CD4-positive, alpha-beta T cell treated with Interferon alpha-2 for 1 hour (primary cell): ENCODE results near the gene ZKSCAN5.
A peak's percentile ranks its signal among the peaks of the same experiment; 100 is the strongest.
"Not testable (repeated sequence)": the region's sequence is repeated elsewhere in the genome, so short reads cannot be mapped to it uniquely, and the experiment has no call there.

ENCODE experiments used
- DNase-seq, 2 donors: peaks; one replicate each; pipeline ENCODE4 v3.0.0-alpha.2; 2020 to 2022

ZKSCAN5 gene

DNA sequence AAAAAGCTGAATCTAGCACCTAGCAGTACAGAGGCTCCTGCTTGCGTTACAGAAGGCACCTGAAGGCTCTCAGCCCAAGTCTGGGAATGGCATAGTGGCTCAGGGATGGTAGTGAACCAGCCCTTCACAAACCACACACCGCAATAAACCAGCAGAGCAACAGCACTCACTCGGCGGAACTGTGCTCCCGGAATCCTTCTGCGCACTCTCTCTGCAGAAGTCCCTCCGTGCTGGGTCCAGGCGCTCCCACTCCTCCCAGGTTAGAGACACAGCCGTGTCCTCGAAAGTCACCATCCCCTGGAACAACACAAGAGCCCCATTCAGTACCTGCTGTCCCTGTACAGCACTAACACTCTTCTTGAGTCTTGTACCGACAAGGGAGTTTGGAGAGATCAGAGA is 5.9 kb upstream of the ZKSCAN5 start:
- no peak for DNase-seq

DNA sequence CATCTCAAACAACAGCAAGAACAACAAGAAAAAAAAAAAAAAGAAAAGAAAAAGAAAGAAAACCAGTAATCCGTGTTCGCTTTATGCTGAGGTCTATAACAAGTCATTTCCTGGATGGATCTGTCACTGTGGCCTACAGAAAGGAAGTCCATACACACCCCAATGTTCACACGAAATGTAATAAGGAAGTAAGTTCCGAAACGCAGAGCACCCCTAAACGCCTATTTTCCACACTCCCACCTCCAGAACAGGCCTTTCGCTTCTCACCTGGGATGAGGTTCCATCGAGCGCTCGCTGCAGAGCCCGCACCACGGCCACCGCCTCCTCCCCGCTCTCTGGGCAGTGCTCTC is 5.1 kb upstream of the ZKSCAN5 start:
- DNase-seq, result peak; percentile 17 to 64

DNA sequence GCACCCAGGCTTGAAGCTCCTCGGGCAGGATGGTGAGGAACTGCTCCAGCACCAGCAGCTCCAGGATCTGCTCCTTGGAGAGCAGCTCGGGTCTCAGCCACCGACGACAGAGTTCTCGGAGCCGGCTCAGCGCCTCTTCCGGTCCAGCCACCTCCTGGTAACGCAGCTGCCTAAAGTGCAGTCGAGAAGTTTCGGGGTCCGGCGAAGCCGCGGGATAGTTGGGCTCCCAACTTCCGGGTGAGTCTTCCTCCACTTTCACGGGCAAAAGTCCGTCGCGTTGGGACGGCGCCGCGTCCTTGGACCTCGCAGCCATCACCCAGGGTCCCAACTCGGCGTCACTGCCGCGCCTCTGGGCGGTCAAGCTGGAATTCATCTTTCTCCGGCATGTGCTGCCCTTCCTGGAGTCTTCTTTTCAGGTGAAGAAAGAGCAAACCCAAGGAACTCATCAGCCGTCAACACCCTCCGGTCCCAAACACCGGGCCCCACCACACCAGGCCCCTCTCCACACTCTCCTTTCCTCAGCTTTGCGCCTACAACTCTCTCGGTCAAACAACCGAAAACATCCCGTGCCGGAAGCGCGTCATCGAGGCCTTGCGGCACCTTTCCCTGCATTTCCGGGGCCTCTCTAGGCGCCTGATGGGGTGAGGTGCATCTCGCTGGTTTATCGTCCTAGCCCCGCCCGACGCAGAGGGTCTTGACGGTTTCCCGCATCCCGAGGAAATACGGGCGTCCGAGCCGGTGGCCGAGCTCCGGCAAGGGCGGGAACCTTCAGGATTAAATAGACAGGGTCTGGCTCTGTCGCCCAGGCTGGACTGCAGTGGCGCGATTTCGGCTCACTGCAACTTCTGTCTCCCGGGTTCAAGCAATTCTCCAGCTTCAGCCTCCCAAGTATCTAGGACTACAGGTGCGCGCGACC is 4.5 kb upstream of the ZKSCAN5 start, which contains the start of gene ZNF394:
Gene ZNF394, minus strand, starts transcription at position 561 of the 916 bp plus-strand sequence. Its CDS starts 188 bp downstream, at position 373.
- peak; percentile 88 to 91 for DNase-seq

DNA sequence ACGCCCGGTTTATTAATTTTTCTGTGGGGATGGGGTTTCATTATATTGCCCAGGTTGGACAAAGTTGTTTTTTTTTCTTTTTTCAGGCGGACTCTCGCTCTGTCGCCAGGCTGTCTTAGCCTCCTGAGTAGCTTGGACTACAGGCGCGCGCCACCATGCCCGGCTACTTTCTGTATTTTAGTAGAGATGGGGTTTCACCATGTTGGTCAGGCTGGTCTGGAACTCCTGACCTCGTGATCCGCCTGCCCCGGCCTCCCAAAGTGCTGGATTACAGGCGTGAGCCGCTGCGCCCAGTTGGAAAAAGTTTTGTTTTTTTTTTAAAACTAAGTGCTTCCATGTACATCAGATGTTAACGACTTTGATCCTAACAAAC is 3.8 kb upstream of the ZKSCAN5 start:
- no peak for DNase-seq

DNA sequence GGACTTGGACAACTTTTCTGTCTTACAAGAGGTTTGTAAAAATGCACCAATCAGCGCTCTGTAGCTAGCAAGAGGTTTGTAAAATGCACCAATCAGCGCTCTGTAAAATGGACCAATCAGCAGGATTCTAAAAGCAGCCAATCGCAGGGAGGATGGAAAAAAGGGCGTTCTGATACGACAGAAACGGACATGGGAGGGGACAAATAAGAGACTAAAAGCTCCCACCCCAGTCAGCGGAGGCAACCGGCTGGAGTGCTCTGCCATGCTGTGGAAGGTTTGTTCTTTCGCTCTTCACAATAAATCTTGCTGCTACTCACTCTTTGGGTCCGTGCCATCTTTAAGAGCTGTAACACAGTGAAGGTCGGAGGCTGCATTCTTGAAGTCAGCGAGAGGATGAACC is 3.2 kb upstream of the ZKSCAN5 start:
- peak in 1 of 2 donors; percentile 20 for DNase-seq

DNA sequence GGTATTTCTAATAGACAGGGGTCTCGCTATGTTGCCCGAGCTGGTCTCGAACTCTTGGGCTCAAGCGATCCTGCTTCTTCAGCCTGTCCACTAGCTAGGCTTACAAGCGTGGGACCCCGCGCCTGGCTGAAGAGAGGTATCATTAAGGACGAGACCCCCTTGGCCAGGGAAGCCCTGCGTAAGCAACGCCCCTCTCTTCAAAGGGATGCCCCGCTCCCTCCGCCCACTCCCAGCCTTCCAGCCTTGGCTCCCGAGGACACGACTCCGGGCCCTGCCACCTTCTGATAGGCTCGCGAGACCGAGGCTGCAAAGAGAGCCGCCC is 220 bp upstream of the ZKSCAN5 start:
- no peak for DNase-seq

DNA sequence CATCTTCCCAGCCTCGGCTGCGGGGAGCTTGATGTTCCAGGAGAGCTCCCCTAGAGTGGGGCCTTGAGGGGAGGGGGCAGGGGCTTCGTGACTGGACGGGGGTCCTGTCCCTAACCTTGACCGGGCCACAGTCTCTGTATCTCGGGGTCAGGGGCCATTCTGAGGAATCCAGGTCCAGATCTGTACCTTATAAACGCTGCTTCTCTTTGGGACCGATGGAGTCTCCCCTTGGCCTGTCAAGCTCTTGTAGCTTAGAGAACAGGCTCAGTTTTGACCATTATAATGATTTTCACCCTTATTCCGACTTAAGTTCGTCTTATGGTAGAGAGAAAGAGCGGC is 831 bp downstream of the ZKSCAN5 start:
- no peak for DNase-seq

DNA sequence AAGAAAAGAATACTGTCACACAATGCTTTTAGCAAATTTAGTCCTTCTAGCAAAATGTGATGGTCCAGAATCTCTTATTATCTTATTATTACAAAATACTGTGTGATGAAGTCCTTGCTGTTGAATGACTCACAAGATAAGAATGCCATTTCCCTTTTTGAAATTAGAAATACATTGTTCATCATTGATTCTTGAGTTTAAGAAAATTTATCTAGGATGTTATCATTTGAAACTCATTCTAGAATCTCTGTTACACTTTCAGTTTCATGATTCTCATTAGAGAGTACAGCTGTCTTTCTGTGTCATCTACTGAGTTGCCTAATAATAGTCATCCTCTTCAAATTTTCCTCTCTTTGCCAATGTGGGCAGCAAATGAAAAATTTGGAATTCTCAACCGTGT is 9.6 kb downstream of the ZKSCAN5 start:
- no peak for DNase-seq

DNA sequence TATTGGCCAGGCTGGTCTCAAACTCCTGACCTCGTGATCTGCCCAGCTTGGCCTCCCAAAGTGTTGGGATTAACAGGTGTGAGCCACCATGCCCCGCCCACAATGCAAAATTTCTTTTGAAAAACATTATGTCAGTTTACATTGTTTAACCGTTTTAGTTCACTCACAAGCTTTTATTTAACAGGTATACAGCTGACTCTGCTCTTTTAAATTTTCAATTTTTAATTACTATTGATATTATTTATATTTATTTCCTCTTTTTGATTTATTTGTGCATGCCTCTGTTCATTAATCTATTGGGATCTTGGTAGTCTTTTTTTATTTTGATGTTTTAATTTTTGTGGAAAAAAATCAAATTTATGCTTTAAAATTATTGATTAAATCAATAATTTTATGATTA is 16.9 kb downstream of the ZKSCAN5 start:
- DNase-seq, result no peak

DNA sequence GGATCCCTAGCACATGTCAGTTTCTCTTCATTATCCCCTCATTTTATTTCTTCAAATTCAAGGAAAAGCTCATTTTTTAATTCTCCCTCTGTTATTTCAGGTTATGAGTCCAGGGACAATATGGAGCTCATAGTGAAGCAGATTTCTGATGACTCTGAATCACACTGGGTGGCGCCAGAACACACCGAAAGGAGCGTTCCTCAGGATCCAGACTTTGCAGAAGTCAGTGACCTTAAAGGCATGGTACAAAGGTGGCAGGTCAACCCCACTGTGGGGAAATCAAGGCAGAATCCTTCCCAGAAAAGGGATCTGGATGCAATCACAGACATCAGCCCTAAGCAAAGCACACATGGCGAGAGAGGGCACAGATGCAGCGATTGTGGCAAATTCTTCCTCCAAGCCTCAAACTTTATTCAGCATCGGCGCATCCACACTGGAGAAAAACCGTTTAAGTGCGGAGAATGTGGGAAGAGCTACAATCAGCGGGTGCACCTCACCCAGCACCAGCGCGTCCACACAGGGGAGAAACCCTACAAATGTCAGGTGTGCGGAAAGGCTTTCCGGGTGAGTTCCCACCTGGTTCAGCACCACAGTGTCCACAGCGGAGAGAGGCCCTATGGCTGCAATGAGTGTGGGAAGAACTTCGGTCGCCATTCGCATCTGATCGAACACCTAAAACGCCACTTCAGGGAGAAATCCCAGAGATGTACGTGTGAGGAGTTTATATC is 21.4 kb downstream of the ZKSCAN5 start:
- peak in 1 of 2 donors; percentile 33 for DNase-seq

DNA sequence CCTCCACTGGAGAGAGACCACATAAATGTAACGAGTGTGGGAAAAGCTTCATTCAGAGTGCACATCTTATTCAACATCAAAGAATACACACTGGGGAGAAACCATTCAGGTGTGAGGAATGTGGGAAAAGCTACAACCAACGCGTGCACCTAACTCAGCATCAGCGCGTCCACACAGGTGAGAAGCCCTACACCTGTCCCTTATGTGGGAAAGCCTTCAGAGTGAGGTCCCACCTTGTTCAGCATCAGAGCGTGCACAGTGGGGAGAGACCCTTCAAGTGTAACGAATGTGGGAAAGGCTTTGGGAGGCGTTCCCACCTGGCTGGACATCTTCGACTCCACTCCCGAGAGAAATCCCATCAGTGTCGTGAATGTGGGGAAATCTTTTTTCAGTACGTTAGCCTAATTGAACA is 26.9 kb downstream of the ZKSCAN5 start:
- no peak for DNase-seq

DNA sequence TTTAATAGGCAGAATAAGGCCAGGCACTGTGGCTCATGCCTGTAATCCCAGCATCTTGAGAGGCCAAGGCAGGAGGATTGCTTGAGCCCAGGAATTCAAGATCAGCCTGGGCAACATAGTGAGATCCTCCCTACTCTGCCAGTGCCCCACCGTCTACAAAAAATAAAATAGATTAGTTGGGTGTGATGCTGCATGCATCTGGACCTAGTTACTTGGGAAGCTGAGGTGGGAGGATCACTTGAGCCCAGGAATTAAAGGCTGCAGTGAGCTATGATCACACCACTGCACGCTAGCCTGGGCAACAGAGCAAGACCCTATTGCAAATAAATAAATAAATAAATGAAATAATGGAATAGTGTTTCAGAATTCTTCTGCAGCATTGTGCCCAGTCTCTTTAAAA is 31.2 kb downstream of the ZKSCAN5 start:
- DNase-seq, result no peak

DNA sequence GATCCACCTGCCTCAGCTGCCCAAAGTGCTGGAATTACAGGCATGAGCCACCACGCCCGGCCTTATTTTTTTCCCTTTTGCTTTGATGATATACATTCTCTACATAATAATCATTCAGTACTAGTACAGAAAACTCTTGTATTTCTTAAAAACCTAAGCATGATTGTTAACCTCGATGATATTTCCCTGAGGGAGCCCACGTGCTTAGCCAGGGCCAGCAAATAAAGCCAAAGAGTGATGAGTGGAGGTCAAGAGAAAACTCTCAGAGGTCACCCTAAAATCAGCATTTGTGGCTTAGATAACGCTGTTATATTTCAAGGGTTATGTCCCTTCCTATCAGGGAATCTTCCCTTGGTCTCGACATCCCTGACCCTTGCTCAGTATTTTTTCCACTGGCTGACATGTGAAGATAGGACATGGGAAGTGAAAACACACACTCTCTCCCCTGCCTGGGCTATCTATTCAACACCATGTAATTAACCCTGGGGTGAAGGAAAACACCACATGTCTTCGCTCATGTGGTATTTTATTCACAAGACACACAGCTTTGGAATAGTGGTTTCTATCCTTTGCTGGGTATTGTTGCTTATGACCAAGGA is 34.9 kb downstream of the ZKSCAN5 start:
- no peak for DNase-seq

DNA sequence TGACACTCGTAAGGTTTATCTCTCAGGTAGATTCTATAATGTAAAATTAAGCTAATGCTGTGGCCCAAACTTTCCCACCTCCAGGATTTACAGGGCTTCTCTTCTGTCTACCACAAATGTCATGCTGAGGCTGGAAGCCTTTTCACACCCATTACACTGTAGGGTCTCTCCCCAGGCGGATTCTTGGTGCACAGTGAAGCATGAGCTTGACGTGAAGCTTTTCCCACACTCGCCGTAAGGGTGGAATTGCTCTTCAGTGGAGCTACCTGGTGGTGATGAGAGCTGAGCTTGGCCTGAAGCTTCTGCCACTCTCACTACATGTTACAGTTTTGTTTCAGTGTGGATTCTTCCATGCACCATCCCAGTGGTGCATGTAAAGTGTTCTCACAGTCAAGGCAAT is 36.1 kb downstream of the ZKSCAN5 start:
- DNase-seq, result no peak

DNA sequence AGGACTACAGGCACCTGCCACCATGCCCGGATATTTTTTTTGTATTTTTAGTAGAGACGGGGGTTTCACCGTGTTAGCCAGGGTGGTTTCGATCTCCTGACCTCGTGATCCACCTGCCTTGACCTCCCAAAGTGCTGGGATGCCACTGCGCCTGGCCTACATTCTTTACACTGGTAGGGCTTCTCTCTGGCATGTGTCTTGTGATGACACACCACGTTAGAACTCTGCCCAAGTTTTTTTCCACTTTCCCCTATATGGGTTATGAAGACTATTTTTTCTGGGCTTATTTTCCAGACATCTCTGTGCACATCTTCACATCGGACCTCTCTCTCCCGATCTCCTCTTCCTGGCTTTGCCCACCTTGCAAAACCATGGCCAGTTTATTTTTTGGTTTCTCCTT is 36.8 kb downstream of the ZKSCAN5 start:
- no peak for DNase-seq

DNA sequence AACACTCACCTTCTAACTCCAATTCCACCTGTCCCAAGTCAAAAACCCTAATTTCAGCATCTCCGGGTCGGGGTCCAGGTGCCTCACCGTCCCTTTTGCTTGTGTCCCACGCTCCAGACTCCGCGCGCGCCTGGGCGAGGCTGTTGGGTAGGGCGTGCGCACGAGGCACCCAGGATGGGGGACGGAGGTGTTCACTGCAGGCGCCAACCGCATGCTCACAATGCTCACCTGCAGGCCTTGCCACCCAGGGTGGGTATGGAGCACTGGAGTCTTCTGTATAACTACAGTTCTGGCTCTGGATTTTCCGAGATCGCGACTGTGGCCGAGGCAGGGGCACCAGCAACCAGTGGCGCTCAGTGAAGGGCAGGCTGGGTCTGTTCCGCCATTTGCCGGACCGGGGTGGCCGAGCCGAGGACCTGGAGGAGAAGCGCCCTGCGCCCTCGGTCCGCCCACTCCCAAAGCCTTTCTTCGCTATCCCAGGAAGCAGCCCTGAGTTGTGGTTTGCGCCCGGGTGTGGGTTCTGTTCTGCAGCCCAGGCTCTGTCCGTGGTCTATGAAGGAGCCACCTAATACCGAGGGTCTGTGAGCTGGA is 38.7 kb downstream of the ZKSCAN5 start:
- no peak for DNase-seq

DNA sequence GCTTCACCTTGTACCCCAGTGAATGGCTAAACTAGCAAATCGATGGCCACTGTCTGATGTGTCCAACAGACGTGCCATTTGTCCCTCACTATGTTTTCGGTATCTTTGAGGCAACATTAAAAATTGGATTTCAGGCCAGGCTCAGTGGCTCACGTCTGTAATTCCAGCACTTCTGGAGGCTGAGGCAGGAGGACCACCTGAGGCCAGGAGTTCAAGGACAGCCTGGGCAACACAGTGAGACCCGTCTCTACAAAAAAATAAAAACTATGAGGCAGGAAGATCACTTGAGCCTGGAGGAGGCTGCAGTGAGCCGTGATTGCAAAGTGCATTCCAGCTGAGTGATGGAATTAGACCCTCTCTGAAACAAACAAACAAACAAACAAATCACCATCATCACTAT is 39.5 kb downstream of the ZKSCAN5 start:
- DNase-seq, result no peak

DNA sequence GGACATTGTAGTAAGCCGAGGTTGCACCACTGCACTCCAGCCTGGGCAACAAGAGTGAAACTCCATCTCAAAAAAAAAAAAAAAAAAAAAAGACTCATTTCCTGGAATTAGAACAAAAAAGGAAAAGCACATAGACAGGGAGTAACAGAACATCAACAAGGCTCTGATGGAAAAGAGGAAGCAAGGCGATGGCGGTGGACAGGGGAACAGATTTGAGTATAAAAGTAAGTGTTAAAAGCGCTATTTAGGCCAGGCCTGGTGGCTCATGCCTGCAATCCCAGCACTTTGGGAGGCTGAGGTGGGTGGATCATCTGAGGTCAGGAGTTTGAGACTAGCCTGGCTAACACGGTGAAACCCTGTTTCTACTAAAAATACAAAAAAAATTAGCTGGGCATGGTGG is 40.8 kb downstream of the ZKSCAN5 start:
- not testable (repeated sequence) for DNase-seq

DNA sequence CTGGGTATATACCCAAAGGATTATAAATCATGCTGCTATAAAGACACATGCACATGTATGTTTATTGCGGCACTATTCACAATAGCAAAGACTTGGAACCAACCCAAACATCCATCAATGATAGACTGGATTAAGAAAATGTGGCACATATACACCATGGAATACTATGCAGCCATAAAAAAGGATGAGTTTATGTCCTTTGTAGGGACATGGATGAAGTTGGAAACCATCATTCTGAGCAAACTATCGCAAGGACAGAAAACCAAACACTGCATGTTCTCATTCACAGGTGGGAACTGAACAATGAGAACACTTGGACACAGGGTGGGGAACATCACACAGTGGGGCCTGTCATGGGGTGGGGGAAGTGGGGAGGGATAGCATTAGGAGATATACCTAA is 45.1 kb downstream of the ZKSCAN5 start:
- DNase-seq, result not testable (repeated sequence)

DNA sequence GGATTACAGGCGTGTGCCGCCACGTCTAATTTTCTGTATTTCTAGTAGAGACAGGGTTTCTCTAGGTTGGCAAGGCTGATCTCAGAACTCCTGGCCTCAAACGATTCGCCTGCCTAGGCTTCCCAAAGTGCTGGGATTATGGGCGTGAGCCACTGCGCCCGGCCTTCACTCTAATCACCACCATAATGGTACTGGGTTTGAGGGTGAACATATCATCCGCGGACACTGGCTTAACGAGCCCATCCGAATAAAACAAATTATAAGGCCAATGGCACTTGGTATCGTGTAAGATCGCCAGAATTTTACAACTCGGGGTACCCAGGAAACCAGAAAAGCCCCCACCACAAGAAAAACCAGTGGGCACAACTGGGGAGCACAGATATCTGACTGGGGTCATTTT is 46.9 kb downstream of the ZKSCAN5 start:
- DNase-seq, result no peak

DNA sequence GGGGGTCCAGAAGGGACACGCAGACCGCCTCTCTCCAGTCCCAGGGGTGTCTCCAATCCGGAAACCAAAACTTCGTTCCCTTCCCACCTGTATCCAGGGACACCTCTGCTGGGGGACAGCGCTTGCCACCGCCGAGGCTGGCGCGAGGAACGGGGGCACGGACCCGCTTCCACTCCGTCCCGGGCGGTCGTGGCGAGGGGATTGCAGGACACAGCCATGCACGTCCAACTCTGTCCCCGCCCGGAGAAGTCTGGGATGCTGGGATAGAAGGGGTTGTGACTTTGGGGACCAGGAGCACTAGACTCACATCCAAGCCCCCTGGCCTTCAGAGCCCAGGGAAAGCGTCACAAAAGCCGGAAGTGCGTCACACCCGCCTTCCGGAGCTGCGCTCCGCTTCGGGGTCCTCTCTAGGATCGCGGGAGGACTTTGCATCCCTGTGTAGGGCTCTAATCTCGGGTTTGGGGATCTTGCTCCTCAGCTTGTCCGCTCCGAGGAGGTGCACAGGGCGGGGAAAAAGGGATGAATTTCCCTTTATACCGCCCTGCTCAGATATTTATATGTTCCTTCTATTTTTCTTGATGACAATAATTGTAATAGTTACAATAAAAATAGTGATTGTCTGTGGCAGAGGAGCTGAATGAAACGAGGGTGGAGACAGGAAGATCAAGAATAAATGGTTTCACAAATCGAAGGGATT is 47.5 kb downstream of the ZKSCAN5 start, which contains the start of gene FAM200A:
Gene FAM200A, minus strand, starts transcription at position 348 of the 697 bp plus-strand sequence. CDS start 3,707 bp downstream, outside the sequence.
- peak; percentile 87 to 89 for DNase-seq

DNA sequence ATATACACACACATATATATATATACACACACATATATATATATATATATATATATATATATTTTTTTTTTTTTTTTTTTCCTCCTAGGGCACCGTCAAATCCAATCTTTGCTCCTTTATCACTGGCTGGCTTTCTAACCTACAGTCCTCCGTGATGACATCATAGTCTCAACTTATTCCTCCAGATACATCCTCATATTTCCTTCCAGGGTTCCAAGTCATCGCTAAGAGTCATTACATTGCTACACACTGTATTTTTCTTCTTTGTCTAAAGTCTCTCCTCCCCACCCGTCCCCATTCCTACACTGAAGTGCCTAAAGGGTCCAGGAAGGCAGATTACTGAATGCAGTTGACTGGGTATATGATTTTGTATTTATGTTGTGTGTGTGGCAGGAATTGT is 48.6 kb downstream of the ZKSCAN5 start:
- DNase-seq, result no peak

DNA sequence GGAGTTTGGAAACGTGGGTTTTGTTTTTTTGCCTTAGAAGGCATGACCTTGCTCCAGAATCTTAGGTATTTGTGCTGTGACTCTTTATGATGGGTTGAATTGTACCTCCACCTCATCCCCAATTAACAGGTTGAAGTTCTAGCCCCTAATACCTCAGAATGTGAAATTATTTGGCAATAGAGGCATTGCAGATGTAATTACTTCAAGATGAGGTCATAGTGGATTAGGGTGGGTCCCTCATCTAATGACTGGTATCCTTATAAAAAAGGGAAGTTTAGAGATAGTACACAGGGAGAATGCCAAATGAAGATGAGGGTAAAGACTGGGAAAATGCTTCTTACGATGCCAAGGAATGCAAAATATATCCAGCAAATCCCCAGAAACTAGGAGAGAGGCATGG is 50.5 kb downstream of the ZKSCAN5 start:
- no peak for DNase-seq
